Liver (tissue), 3 donors: ENCODE data around the gene CELF5.

Experiments
- RAD21 ChIP-seq, 2 donors: IDR thresholded peaks; 2 replicates each; pipeline ENCODE4 v1.6.1; 2016; ENCODE audit warnings: antibody characterized with exemption in 2 of 2, mild to moderate bottlenecking in 2 of 2
- YY1 ChIP-seq: IDR thresholded peaks from 2 replicates; pipeline ENCODE4 v1.6.1; 2016; ENCODE audit warnings: antibody characterized with exemption, mild to moderate bottlenecking
- TF ChIP-seq, protein P1 (sequence below): fragments of 150-350 bp; IDR thresholded peaks from 2 replicates; pipeline ENCODE4 v1.5.1; 2017; ENCODE audit warnings: improper control_type of control experiment, low read depth, low read length; ENCODE audit not compliant: missing input control
- TF ChIP-seq, protein P2 (sequence below): IDR thresholded peaks from 2 replicates; pipeline ENCODE4 v1.6.1; 2016; ENCODE audit warnings: antibody characterized with exemption
- donor health status: healthy.
- donor health status: healthy.

DNA sequence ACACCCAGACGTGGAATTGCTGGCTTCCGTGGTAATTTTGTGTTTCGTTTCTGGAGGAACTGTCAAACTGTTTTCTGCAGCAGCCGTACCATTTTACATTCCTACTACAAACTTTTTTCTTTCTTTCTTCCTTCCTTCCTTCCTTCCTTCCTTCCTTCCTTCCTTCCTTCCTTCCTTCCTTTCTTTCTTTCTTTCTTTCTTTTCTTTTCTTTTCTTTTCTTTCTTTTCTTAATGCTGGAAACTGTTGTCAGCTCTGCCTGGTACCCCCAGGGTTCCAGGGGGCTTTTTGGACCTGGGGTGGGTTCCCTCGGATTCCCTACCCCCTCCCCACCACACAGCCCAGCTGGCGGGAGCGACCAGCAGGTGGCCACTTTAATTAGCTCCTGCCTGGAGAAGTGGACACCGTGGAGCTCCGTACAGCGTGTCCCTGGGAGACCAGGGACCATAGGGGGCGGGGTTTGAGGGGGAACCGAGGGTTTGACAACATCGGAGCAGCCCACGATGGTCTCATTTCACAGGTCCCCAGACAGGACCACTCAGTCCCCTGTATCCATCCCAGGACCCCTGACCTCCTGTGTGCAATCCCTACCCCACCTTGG, 24.4 kb downstream of the CELF5 start:
- TF ChIP-seq, protein P1, sequence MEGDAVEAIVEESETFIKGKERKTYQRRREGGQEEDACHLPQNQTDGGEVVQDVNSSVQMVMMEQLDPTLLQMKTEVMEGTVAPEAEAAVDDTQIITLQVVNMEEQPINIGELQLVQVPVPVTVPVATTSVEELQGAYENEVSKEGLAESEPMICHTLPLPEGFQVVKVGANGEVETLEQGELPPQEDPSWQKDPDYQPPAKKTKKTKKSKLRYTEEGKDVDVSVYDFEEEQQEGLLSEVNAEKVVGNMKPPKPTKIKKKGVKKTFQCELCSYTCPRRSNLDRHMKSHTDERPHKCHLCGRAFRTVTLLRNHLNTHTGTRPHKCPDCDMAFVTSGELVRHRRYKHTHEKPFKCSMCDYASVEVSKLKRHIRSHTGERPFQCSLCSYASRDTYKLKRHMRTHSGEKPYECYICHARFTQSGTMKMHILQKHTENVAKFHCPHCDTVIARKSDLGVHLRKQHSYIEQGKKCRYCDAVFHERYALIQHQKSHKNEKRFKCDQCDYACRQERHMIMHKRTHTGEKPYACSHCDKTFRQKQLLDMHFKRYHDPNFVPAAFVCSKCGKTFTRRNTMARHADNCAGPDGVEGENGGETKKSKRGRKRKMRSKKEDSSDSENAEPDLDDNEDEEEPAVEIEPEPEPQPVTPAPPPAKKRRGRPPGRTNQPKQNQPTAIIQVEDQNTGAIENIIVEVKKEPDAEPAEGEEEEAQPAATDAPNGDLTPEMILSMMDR, result no peak
- no peak for TF ChIP-seq YY1
- TF ChIP-seq, protein P2, sequence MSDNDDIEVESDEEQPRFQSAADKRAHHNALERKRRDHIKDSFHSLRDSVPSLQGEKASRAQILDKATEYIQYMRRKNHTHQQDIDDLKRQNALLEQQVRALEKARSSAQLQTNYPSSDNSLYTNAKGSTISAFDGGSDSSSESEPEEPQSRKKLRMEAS, result no peak
- no peak for TF ChIP-seq RAD21 (IDR thresholded peaks at IDR 0.05)
